Pancreas (tissue), 10 donors: ENCODE data around the gene UGT1A8. TPM values are rescaled to one million over a fixed set of nuclear protein-coding genes. Genes with fewer than 3 reads are reported as not detected.
"Not testable (repeated sequence)": the region's sequence is repeated elsewhere in the genome, so short reads cannot be mapped to it uniquely, and the experiment has no call there.

Source experiments
- ATAC-seq, 4 donors: fragments of 200-7000 bp; cut with Tn5 transposase; one replicate each; pipeline versions ENCODE4 v1.8.0 to v1.9.1; 2020; ENCODE audit warnings: mild to moderate bottlenecking in 4 of 4, moderate library complexity in 4 of 4
- DNase-seq, 6 donors: peaks; one replicate each; pipeline ENCODE4 v3.0.0-alpha.2; 2020
- FAIRE-seq: peaks from 2 replicates; lab custom pipeline; 2012; peaks lifted over from hg19 to GRCh38; lab: Jason Lieb, UNC
- H3K27ac ChIP-seq, 4 donors: fragments of 200-600 bp; sonication (generic); 1 replicate in 3 of 4; 2 replicates in 1 of 4; pipeline versions ENCODE4 v1.5.0 to v1.8.0; 2020
- H3K27me3 ChIP-seq, 4 donors: fragments of 200-600 bp; one replicate each; pipeline ENCODE4 v1.8.0; 2021
- H3K36me3 ChIP-seq, 3 donors: fragments of 200-600 bp; sonication (generic) in 1 of 3; one replicate each; pipeline versions ENCODE4 v1.5.0 to v1.8.0; 2020 to 2021
- H3K4me1 ChIP-seq, 3 donors: fragments of 200-600 bp; one replicate each; pipeline ENCODE4 v1.8.0; 2021
- H3K4me3 ChIP-seq, 4 donors: fragments of 200-600 bp; sonication (generic) in 2 of 4; one replicate each; pipeline versions ENCODE4 v1.5.0 to v1.8.0; 2020 to 2021
- H3K9me3 ChIP-seq, 4 donors: fragments of 200-600 bp; one replicate each; pipeline ENCODE4 v1.8.0; 2021
- WGBS, 2 donors: extraction: QIAGEN DNeasy Blood & Tissue Kit; methylation state at CpG; one replicate each; pipeline ENCODE4 v1.1.7; 2013; 5-methylcytosine and 5-hydroxymethylcytosine counted together
- intact Hi-C, 3 donors: fragments of 100-400 bp; cut with DNase I; formaldehyde crosslinking; loops; one replicate each; pipeline versions ENCODE4 v1.11.1 to v1.14.2; 2022
- polyA plus RNA-seq, 2 donors: library from polyadenylated mRNA; stranded (reverse); fragments of 200-250 nt; gene quantifications; one replicate each; pipeline ENCODE4 v1.2.3, GENCODE V29; 2013
- total RNA-seq, 6 donors: library from RNA; stranded (reverse); fragmentation: NEBNext Ultra II Directional in 4 of 6; extraction: Animal tissue kit (Norgen Biotek cat#: 25700) in 4 of 6; gene quantifications; one replicate each; pipeline versions ENCODE4 v1.2.1 to v1.2.4, GENCODE V29; 2021 to 2023
- TF ChIP-seq, protein P1 (sequence below), 4 donors: fragments of 200-600 bp; sonication (generic) in 3 of 4; IDR thresholded peaks; one replicate each; pipeline versions ENCODE4 v1.5.0 to v1.8.0; 2021; ENCODE audit warnings: antibody characterized with exemption in 4 of 4
- donor health status: healthy with polysubstance abuse.
- donor health status: DM: no; HTN: no; CAD: no; lungs with moderate emphysema.
- donor health status: DM: no; HTN: no; CAD: no.
- donor health status: control.
- donor health status: control.
- donor health status: Bipolar disorder and iron deficiency.
- donor health status: DM: yes; HTN: yes; CAD: no.
- donor health status: DM: no; HTN: no; CAD: no.
- donor health status: DM: no; HTN: no; CAD: no.
- donor health status: DM: yes; HTN: yes; CAD: no.

The UGT1A8 gene
- total and polyA plus RNA-seq, 8 donors: 0.12 TPM; not detected in 7

- Histone ChIP-seq H3K9me3 (no peaks in the 10 kb centered on the region), H3K4me1 (no peaks in the 10 kb centered on the region), H3K4me3 (no peak overlapping the region), H3K36me3 (no peaks in the 10 kb centered on the region), H3K27ac (no peak overlapping the region), H3K27me3 (peaks cover 0 to 3% (median 0%) of the 10 kb centered on the region in 4 donors)
- 55 to 64% methylated on average over 5 of the region's 5 CpGs for WGBS, 2 donors
- TF ChIP-seq, protein P1, sequence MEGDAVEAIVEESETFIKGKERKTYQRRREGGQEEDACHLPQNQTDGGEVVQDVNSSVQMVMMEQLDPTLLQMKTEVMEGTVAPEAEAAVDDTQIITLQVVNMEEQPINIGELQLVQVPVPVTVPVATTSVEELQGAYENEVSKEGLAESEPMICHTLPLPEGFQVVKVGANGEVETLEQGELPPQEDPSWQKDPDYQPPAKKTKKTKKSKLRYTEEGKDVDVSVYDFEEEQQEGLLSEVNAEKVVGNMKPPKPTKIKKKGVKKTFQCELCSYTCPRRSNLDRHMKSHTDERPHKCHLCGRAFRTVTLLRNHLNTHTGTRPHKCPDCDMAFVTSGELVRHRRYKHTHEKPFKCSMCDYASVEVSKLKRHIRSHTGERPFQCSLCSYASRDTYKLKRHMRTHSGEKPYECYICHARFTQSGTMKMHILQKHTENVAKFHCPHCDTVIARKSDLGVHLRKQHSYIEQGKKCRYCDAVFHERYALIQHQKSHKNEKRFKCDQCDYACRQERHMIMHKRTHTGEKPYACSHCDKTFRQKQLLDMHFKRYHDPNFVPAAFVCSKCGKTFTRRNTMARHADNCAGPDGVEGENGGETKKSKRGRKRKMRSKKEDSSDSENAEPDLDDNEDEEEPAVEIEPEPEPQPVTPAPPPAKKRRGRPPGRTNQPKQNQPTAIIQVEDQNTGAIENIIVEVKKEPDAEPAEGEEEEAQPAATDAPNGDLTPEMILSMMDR (IDR thresholded peaks at IDR 0.05): no peak
- DNase-seq (no peak), FAIRE-seq (no peak), ATAC-seq (no peak)
- intact Hi-C loops: no loop called here
Measured at GRCh38 chr2:233638836-233639235, 21.4 kb downstream of the UGT1A8 start.

GRCh38 chr2:233639860-233640259 is 22.4 kb downstream of the UGT1A8 start:
- no peaks in the 10 kb centered on the region for H3K9me3 ChIP-seq
- FAIRE-seq (no peak), DNase-seq (no peak), ATAC-seq (no peak)
- intact Hi-C loops: no loop called here
- H3K27ac ChIP-seq: no peak overlapping the region
- H3K4me1 ChIP-seq: no peaks in the 10 kb centered on the region
- TF ChIP-seq, protein P1 (IDR thresholded peaks at IDR 0.05): no peak
- no peak overlapping the region for H3K4me3 ChIP-seq
- peaks cover 0 to 3% (median 0%) of the 10 kb centered on the region in 4 donors for H3K27me3 ChIP-seq
- no peaks in the 10 kb centered on the region for H3K36me3 ChIP-seq

DNA sequence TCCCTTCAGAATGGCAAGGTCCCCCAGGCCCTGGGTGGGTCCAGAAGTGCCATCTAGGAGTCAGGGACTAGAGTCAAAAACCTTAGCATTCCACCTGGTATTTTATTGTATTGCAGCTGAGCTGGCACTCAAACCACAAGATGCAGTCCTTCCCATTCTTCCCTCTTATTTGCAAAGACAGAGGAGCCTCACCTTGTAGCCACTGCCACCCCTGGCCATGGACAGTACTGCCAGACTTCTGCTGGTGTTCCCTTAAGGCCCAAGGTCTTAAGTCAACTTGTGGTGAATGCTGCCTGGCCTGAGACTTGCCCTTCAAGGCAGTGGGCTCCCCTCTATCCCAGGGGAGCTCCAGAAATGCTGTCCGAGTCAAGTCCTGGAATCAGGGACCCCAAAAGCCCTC is 25.7 kb downstream of the UGT1A8 start:
- WGBS, 2 donors: 79 to 82% methylated on average over 1 of the region's 1 CpG
- intact Hi-C loops: no loop called here
- TF ChIP-seq, protein P1 (IDR thresholded peaks at IDR 0.05): no peak
- Histone ChIP-seq H3K4me1 (no peaks in the 10 kb centered on the region), H3K27ac (no peak overlapping the region), H3K9me3 (no peaks in the 10 kb centered on the region), H3K27me3 (no peaks in the 10 kb centered on the region), H3K36me3 (no peaks in the 10 kb centered on the region), H3K4me3 (no peak overlapping the region)
- FAIRE-seq: no peak
- no peak for ATAC-seq
- no peak for DNase-seq

DNA sequence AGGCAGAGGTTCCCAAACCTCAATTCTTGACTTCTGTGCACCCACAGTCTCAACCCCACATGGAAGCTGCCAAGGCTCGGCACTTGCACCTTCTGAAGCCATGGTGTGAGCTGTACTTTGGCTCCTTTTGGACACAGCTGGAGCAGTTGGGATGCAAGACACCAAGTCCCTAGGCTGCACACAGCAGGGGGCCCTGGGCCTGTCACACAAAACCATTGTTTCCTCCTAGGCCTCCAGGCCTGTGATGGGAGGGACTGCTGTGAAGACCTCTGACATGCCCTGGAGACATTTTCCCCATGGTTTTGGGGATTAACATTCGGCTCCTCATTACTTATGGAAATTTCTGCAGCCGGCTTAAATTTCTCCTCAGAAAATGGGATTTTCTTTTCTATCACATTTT is 28.6 kb downstream of the UGT1A8 start:
- DNase-seq, H3K9me3 ChIP-seq, H3K27me3 ChIP-seq, H3K27ac ChIP-seq, H3K36me3 ChIP-seq, FAIRE-seq, intact Hi-C loops, ATAC-seq, H3K4me1 ChIP-seq, H3K4me3 ChIP-seq: not testable (repeated sequence)
- WGBS, 2 donors: 74 to 77% methylated on average over 3 of the region's 3 CpGs

DNA sequence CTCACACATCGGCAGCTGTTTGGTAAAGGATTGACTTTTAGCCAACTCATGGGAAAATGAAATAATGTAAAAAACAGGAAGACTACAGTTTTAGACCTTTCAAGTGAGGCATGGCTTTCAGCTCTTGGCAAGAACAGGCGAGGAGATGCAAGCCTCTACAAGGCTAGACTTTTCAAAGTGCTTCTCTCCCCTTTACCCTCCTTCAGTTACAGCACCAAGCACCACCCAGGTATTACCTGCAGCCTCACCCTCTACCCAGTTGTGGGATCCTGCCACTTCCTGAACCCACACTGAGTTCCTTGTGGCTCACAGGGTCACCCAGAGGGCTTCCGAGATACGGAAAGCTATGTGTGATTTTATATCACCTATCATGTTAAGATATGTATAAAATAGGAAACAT is 33.5 kb downstream of the UGT1A8 start:
- intact Hi-C loops: no loop called here
- TF ChIP-seq, protein P1 (IDR thresholded peaks at IDR 0.05): no peak
- ATAC-seq (no peak), DNase-seq (no peak), FAIRE-seq (no peak)
- Histone ChIP-seq H3K4me3 (no peak overlapping the region), H3K9me3 (no peaks in the 10 kb centered on the region), H3K27ac (no peak overlapping the region), H3K36me3 (no peaks in the 10 kb centered on the region), H3K4me1 (no peaks in the 10 kb centered on the region), H3K27me3 (no peaks in the 10 kb centered on the region)
- 71 to 81% methylated on average over 4 of the region's 4 CpGs for WGBS, 2 donors
